HG03558 (cell line): Measurements from ENCODE around the gene SMAP2.

ENCODE experiments used
- ATAC-seq: cut with Tn5 transposase; IDR thresholded peaks from one replicate; pipeline ENCODE4 v1.9.1; 2021; ENCODE audit warnings: moderate number of reproducible peaks; ENCODE audit not compliant: unreplicated experiment; ENCODE audit errors: extremely low read depth

SMAP2 gene

GRCh38 chr1:40389322-40389803 lies 15.8 kb downstream of the SMAP2 start:
- ATAC-seq: no peak

DNA sequence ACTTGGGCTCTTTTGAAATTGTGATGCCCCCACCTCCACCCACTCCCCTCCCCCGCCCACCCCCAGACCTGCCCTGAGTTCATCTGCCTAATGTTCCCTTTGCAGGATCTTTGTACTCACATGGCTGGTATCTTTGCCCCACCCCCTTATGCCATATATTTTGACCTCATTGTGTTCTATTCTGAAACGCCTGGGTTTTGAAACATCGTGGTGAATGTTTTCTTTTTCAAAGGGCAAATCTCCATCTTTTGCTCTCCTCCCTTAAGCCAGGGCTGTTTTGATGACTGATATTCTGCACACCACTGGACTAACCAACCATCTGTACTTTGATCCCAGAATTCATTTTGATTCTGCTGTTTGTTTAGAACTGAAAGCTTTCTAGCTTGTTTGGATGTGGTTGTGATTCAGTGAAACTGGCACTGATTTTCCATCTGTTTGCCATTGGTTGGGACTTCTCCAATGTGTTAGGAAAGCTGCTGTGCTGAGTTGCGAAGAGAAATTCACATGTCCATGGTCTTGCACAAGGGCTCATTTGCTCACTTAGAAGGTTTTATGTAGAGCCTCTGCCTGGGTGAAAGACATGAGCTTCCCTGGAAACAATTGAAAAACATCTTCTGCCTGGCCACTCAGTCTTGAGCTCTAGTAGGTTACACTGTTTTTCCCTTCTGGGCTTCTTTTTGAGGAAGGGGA lies 16.5 kb downstream of the SMAP2 start:
- ATAC-seq: no peak

GRCh38 chr1:40390857-40391256 lies 17.3 kb downstream of the SMAP2 start:
- ATAC-seq: no peak

GRCh38 chr1:40391688-40392145 lies 18.2 kb downstream of the SMAP2 start:
- no peak for ATAC-seq

GRCh38 chr1:40392221-40392620 lies 18.7 kb downstream of the SMAP2 start:
- no peak for ATAC-seq

DNA sequence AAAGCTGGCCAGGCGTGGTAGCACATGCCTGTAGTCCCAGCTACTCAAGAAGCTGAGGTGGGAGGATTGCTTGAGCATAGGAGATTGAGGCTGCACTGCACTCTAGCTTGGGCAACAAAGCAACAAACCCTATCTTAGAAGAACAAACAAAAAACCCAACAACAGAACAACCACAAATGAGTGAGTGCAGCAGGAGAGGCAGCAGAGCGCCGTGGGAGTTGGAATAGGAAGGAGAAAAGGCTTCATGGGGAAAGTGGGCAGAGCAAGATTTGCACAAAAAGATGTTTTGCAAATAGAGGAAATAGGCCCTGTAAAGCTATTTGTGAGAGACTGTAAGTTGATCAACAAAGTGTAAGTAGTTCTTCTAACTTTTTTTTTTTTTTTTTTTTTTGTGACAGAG lies 19.6 kb downstream of the SMAP2 start:
- no peak for ATAC-seq

GRCh38 chr1:40394491-40395172 lies 21.1 kb downstream of the SMAP2 start:
- no peak for ATAC-seq

GRCh38 chr1:40395190-40396175 lies 22.0 kb downstream of the SMAP2 start:
- ATAC-seq: no peak

DNA sequence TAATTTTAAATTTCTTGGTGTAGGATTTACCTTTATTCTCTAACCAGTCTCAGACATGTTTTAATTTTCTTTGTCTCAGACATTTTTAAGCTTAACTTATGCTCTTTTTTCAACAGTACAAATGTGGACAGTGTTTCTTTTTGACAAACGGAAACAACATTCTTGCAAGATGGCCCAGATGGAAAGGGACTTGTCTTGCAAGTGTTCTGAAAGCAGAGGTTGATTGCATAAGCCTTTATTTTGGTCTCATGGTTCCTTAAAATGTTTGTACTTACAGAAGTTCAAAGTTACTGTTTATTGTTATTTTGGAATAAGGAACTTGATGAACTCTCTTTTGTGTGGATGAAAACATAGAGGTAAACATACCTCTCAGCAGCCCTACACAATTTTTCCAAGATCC lies 22.9 kb downstream of the SMAP2 start:
- ATAC-seq: no peak

DNA sequence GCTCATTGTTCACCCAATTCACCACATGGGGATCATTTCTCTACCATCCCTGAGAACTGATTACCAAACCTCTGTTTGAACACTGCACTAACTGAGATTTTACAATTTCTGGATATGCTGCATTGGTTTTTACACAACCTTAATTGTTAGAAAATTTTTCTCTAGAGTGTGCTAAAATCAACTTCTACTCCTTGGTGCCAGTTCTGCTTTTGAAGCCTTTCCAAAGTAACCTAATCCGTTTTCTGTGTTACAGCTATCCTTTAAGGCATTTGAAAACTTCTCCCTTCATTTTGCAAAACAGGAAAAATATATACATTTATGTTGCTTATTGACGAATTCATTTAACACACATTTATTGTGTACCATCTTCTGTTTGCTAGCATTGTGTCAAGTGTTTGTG lies 23.7 kb downstream of the SMAP2 start:
- no peak for ATAC-seq

DNA sequence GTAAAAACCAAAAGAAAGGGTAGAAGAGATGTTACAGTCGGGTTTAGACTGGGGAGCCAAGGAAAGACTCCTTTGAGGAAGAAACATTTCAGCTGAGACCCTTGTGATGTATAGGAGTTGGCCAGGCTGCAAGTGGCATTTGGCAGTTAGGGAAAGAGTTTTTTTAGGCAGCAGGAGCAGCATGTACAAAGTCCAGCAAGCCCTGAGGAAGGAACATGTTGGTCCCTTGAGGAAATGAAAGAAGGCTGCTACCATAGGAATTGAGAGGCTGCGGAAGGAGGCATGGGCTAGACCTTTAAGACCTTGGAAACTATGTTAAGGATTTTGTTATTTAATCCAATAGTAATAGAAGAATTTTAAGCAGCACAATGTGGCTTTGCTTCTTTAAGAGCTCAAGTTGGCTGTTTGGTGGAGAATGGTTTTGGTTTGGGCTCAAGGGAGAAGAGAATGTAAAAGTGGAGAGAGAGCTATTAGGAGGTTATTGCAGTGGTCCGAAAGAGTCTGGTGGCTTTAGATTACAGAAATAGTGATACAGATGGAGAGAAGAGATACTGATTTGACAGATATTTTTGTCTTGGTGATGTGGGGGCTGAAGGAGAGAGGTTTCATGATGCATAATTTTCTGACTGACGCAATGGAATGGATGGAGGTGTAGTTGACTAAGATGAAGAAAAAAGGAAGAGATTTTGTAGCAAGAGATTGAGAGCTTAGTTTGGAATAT lies 26.6 kb downstream of the SMAP2 start:
- ATAC-seq: peak; percentile 48

GRCh38 chr1:40401473-40402201 lies 28.1 kb downstream of the SMAP2 start:
- ATAC-seq: no peak

DNA sequence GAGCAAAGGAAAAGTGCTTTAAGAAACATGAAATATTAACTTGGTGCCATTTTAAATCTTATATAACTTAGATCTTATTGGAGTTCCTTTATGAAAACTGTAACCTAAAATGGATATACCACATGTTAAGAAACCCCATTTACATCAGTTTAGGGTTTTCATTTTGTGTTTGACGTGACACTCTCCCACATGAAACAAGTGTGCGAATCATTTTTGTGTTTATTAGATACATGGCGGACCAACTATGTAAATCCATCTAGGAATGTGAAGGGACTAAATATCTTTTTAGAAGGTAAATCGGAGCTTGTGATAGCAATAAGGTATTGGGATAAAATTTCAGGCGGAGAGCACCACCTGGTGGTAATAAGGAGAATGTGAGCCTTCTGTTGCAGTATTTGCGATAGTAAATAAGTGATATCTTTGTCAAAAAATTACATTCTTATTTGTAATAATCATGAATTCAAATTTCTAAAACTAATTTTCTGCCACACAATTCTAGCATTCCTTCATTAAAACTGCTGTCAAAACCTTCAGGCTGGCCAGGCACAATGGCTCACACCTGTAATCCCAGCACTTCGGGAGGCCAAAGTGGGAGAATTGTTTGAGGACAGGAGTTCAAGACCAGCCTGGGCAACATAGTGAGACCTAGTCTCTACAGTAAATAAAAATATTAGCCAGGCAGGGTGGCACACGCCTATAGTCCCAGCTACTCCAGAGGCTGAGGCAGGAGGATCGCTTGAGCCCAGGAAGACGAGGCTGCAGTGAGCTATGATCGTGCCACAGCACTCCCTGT lies 31.3 kb downstream of the SMAP2 start:
- no peak for ATAC-seq

DNA sequence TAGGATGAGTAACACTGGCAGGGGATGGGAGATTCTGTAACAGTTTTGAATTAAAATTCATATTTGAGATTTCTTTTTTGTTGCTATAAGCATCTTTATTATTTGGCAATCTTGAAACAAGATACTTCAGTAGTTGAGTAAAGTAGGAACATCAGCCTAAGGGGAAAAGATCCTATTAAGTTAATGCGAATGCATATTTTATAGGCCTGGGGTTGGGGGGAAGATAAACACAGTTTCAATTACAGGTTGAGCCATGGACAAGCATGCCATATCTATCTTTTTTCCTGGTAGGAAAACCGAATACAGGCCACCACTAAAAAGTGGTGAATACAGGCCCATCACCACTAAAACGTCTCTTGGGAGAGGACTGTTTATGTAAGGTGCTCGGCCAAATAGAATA lies 32.3 kb downstream of the SMAP2 start:
- ATAC-seq: no peak

DNA sequence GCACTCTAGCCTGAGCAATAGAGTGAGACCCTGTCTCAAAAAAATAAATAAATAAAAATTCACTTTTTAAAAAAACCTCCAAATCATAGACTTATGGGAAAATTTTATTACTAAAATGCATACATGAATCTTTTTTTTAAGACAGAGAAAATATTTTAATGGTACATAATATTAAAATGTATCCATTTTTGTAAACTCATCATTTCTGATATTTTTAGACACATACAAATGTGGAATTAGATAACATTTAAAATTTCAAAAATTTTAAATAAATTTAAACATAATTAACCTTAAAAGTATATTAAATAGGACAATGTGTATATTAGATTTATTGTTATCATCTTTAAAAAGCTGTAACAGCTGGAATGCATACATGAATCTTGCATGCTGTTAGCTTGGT lies 33.9 kb downstream of the SMAP2 start:
- ATAC-seq: no peak

DNA sequence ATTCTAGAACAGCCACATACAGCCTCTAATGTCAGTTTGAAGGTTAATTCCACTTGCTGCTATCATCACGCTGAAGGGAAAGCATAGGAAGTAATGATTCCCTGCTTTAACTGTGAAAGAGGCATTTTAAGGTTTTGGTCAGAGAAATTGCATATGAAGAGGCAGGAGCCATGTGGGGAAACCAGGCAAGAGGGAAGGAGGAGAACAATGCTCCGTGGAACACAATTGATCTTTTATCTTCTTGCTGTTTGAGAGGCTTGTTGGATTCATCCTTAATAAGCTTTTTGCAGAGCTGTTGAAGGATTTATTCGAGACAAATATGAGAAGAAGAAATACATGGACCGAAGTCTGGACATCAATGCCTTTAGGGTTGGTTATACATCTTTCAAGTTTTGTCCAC lies 35.9 kb downstream of the SMAP2 start:
- no peak for ATAC-seq

DNA sequence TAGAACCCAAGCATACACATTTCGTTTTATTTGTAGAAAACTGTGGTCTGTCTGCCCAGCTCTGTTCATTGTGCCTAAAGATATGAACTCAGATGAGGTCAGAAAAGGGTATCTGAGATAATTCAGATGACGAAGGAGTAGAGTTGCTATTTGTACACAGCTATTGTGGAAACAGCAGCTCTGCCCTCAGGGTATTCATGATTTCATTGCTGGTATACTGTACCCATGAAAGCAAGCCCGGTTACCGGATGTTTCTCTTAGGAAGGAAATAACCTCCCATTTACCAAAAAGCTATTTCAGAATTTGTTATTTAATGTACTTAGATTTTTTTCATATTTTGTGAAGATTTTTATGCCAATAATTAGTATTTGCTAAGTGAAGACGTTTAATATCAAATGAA lies 37.8 kb downstream of the SMAP2 start:
- ATAC-seq: no peak

DNA sequence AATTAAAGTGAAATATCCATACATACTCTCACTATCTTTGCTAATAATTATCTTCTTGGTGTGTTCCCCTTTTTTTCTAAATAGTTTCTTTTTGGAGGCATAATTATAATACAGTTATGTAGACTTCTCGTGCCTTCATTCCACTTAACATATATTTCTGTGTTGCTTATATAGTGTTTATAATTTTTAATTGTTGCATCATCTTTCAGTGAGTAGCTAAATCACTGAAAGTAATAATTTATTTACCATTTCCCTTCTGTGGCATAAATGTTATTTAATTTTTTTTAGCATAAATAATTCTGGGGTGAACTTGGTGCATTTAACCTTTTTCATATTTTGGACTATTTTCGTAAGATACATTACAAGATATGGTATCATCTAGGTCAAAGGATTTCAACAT lies 38.3 kb downstream of the SMAP2 start:
- ATAC-seq: no peak
